DMS53 treated with DMSO at 0.1 percent for 48 hours (cell line): ENCODE data around the gene COMTD1.

Experiments
- DNase-seq: peaks from one replicate; lab custom pipeline; 2025; ENCODE audit not compliant: unreplicated experiment; lab: John Stamatoyannopoulos, UW

The COMTD1 gene

GRCh38 chr10:75235375-75236177 is at the start of gene COMTD1:
COMTD1 (minus strand) TSS chr10:75235957; CDS start chr10:75235928, 29 bp downstream.
- peak; percentile 90 for DNase-seq

DNA sequence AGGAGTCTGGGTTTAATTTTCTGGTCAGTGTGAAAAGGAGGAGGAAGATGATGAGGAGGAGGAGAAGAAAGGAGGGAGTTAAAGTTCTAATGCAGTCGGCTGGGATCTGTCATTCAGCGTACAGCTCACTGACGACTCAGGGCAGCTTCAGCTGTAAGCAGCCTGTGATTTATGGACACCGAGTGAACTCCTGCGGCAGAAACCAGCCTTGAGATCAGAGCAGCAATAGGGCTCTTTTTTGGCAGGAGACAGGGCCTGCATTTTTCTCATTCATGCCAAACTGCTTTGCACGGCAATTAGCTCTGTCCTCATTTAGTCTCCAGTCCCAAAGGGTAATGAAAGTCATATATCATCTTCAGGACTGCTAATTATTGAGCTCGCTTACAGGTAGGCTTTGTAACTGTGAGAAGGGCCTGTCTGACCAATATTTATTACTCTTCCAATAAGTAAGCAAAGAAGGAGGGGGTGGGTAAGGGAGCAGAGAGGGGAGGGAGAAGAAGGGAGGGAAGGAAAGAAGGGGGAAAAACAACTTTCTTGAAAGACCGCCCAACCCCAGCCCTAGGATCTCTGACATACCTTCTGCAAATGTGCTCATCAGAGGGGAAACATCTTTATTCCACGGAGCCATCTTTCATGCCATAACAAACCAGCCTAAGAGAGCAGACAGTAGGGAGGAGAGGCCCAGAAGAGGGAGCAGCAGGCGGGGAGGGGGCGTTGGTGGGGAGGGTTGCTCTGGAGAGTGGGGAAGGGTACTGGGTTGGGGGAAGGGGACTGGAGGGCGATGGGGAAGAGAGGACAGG is 48.1 kb upstream of the COMTD1 start:
- no peak for DNase-seq

GRCh38 chr10:75283078-75283670 is 47.4 kb upstream of the COMTD1 start:
- DNase-seq: no peak

GRCh38 chr10:75281974-75282373 is 46.2 kb upstream of the COMTD1 start:
- DNase-seq: no peak

- no peak for DNase-seq
Observed at GRCh38 chr10:75280236-75280635, 44.5 kb upstream of the COMTD1 start.

DNA sequence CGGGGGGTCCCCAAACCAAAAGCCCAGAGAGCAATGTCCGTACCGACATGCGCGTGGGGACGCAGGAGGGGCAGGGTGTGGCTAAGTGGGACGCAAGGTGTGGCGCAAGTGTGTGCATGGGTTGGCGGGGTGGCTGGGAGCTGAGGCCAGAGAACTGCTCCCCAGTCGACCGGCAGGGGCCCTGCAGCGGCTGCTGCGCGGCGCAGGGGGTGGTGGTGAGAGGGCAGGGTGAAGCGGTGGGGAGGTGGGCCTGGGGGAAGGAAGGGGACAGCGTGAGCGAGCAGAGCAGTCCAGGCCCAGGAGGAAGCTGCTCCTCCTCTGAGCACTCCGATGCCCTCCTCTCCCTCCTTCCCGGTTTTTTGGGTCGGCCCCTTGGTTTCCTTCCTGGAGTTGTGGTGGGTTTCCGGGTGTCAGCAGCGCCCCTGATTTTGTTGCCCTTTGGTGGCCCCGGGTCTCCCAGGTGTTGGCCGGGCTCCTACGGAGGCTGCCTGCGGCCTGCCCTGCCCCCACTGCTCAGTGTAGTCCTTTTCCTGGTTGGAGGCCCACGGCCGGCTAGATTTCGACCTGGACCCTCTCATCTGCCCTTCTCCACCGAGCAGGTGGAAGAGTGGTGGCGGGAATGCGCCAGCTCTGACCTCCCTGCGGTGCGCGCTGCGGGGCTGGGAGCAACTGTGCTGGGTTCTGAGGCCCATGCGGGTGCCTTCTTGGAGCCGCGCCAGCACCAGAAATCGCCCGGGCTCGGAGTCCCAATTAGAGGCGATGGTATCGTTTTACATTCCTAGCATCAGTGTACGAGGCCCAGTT is 40.5 kb upstream of the COMTD1 start:
- no peak for DNase-seq

- DNase-seq: no peak
Observed at GRCh38 chr10:75272896-75273295, 37.1 kb upstream of the COMTD1 start.

DNA sequence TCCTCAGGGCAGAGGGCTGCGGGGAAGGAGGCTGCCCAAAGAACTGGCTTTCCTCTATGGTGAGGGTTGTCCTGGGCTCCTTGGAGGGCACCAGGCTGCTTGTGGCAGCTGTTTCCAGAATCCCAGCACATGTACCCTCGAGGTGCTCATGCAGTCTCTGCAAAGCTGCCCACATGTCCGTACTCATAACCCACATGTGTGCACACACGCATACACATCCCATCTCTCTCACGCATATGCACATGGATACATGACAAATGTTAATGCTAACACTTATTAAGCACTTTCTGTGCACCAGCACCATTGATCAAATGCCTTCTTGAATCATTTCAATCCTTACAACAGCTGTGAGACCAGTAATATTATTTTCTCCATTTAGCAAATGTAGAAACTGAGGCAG is 36.3 kb upstream of the COMTD1 start:
- DNase-seq: no peak

- no peak for DNase-seq
Observed at GRCh38 chr10:75269605-75270004, 33.8 kb upstream of the COMTD1 start.

DNA sequence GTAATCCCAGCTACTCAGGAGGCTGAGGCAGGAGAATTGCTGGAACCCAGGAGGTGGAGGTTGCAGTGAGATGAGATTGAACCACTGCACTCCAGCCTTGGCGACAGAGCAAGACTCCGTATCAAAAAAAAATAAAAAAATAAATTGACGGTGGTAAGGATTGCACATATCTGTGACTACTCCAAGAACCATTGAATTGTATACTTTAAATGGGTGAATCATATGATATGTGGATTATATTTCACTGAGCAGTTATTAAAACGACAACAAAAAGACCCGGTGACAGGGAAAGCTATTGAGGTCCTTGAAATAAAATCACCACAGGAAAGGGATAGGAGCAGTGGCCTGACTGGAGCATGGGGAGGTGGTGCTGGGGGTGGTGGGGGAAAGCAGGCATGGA is 31.2 kb upstream of the COMTD1 start:
- no peak for DNase-seq

- DNase-seq: no peak
Observed at GRCh38 chr10:75265856-75266255, 30.1 kb upstream of the COMTD1 start.

DNA sequence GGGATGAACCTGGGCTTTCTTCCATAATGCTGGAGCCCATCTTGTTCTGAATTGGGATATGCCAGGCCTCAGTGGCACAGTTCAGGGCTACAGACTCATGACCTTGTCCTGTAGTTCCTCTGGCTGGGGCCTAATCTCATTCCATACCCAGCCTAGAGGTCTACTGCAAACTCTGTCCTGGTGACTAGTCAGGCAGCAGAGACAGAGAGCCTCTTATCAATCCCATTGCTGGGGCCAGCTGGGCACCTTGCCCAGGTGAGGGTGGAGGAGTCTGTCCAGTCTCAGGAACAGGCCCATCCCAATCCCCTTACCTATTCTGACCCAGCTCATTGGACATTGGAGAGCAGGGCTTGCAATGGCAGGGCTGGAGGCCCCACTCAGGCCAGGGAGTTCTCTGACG is 28.0 kb upstream of the COMTD1 start:
- DNase-seq: no peak

DNA sequence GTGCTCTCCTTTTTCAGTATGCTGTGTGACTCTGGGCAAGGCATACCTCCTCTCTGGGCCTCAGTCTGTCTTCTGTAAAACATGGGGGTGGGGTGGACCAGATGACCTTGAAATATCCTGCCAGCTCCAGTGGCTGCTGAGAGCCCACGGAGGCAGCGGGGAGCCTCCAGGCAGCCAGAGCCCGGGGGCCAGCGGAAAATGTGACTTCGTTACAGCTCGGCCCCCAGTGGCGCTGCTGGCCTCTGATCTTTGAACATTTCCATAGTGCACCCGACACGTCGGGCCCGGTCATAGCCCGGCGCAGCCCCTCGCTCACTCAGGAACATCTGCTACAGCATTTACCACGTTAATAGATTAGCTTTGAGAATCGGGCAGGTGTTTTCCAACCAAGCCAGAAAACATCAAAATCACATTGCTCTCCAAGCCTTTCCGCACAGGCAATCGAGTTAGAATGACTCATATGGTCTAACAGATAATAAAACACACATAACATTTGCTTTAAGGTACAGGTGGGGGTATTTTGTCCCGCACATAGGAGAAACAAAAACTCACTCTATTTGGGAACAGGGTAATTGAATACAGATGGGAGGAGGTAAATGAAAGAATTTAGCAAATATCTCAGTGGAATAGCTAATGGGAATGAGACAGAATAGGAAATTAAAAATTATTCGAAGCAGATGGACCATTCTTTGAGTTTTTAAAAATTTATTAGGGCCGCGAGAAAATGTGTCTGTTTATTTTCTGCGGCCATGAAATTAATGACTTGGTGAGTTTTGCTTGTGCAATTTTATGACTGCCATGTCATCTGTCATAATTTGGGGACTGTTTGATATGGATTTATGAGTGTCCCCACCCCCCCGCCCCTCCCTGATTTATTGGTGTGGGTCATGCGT is 26.3 kb upstream of the COMTD1 start:
- peak; percentile 72 for DNase-seq

- DNase-seq: no peak
Observed at GRCh38 chr10:75260990-75261389, 25.2 kb upstream of the COMTD1 start.

GRCh38 chr10:75254739-75255138 is 19.0 kb upstream of the COMTD1 start:
- DNase-seq: no peak

GRCh38 chr10:75253281-75254220 is 17.8 kb upstream of the COMTD1 start:
- DNase-seq: no peak

DNA sequence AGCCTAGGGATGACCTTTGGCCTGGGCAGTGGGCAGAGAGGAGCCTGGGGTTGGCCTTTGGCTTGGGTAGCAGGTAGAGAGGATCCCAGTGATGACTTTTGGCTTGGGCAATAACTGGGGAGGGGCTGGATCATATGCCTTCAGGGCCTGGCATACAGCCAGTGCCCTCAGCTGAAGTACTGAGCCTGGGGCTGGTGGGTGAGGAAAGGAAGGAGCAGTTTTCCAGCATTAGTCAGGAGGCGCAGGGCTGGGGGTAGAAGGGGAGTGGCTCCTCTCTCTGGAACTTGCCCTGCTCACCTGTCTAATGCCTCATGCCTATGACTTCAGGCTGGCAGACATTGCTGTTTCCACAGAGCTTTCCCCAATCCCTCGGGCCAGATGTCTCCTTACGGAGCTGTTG is 15.2 kb upstream of the COMTD1 start:
- DNase-seq: no peak

DNA sequence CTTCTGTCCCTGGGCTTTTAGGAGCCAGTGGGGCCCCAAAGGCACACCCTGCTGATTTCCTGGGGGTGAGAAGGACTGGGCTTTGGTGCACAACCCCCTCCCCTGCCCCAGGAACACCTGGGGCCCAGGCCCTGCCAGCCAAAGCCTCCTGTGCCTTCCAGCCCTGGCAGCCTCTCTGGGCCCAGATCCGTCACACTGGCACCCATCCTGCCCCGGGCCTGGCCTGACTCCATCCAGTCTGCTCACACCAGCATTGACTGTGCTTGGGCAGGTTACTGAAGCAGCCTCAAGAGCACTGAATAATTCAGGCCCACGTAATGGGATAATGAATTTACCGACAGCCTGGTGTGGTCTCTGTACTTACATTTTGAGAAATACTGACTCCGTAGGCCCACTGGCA is 12.0 kb upstream of the COMTD1 start:
- DNase-seq: no peak

DNA sequence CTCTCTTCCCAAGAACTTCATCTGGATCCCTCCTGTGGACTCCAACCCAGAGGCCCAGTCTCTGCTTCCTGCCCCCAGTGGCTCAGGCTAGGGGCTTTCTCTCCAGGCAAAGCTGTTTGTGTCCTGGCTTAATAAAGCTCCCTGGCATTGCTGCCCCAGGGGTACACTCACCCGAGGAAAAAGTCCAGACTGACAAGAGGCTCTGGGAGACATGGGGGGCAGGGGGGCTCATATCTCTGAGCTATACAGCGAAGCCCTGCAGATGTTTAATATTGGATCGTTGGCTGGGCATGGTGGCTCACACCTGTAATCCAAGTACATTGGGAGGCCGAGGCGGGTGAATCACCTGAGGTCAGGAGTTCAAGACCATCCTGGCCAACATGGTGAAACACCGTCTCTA is 10.7 kb upstream of the COMTD1 start:
- no peak for DNase-seq
